MCF 10A (cell line): ENCODE results near the gene GTF3C5. TPM values are rescaled to one million over a fixed set of nuclear protein-coding genes. Genes with fewer than 3 reads are reported as not detected.

ENCODE experiments used
- BruUV-seq: library from RNA; stranded (reverse); fragments of 400-500 nt; replicated peaks from 2 replicates; lab custom pipeline; 2021; lab: Mats Ljungman, UMichigan
- CTCF ChIA-PET: fragments of 300-600 bp; sonication (Branson Sonifier 250); formaldehyde crosslinking; extraction: SDS; loops from one replicate; lab custom pipeline; 2021; ENCODE audit warnings: antibody characterized with exemption, inconsistent platforms; lab: Yijun Ruan, JAX
- POLR2A ChIA-PET: fragments of 300-600, 350-650 bp; sonication (Branson Sonifier 250); formaldehyde crosslinking; extraction: SDS; loops from one replicate; lab custom pipeline; 2020; ENCODE audit warnings: antibody characterized with exemption, inconsistent platforms; lab: Yijun Ruan, JAX
- DNase-seq: peaks from one replicate; pipeline ENCODE4 v3.0.0-alpha.2; 2018; ENCODE audit not compliant: unreplicated experiment
- H3K27ac Mint-ChIP-seq: one replicate; pipeline ENCODE4 v1.8.0; 2022; ENCODE audit warnings: mild to moderate bottlenecking, low read depth, mixed read lengths; ENCODE audit not compliant: unreplicated experiment
- H3K27me3 Mint-ChIP-seq: one replicate; pipeline ENCODE4 v1.8.0; 2022; ENCODE audit warnings: mixed read lengths; ENCODE audit not compliant: insufficient read depth, unreplicated experiment
- H3K36me3 Mint-ChIP-seq: one replicate; pipeline ENCODE4 v1.8.0; 2022; ENCODE audit warnings: mild to moderate bottlenecking, moderate library complexity, mixed read lengths; ENCODE audit not compliant: insufficient read depth, unreplicated experiment
- H3K4me1 Mint-ChIP-seq: one replicate; pipeline ENCODE4 v1.8.0; 2022; ENCODE audit warnings: mixed read lengths; ENCODE audit not compliant: insufficient read depth, unreplicated experiment
- H3K4me3 Mint-ChIP-seq: one replicate; pipeline ENCODE4 v1.8.0; 2022; ENCODE audit warnings: mild to moderate bottlenecking, moderate library complexity, mixed read lengths; ENCODE audit not compliant: unreplicated experiment
- H3K9me3 Mint-ChIP-seq: one replicate; pipeline ENCODE4 v1.8.0; 2022; ENCODE audit warnings: mixed read lengths; ENCODE audit not compliant: unreplicated experiment
- CTCF ChIP-seq: fragments of 200-600 bp; IDR thresholded peaks from one replicate; pipeline ENCODE4 v1.8.0; 2022; ENCODE audit warnings: antibody characterized with exemption, mild to moderate bottlenecking; ENCODE audit not compliant: unreplicated experiment
- intact Hi-C: fragments of 100-400 bp; cut with micrococcal nuclease; formaldehyde crosslinking; loops from 2 replicates; pipeline ENCODE4 v1.14.1; 2022
- total RNA-seq: library from RNA; stranded (reverse); gene quantifications from 2 replicates; pipeline ENCODE4 v1.2.3, GENCODE V29; 2022

The GTF3C5 gene
- total RNA-seq, 1 experiment from 2014 or later, result 55.4 TPM

GRCh38 chr9:133063500-133064231 lies 32.9 kb downstream of the GTF3C5 start:
- BruUV-seq, result no TSS peak
- Mint-ChIP-seq H3K4me3 (no peak overlapping the region), H3K27me3 (no peaks in the 10 kb centered on the region), H3K9me3 (no peaks in the 10 kb centered on the region), H3K27ac (no peak overlapping the region), H3K36me3 (no peaks in the 10 kb centered on the region), H3K4me1 (peaks cover 6% of the 10 kb centered on the region)
- ChIA-PET POLR2A (interaction anchor here (0.6 to 1.2 kb wide), 2 partner anchors 86 to 1293 kb away, joined by 3 read pairs; no protein-coding TSS in a partner anchor), CTCF (no interaction called here)
- no peak for TF ChIP-seq CTCF
- intact Hi-C loops, result no loop called here
- DNase-seq, result no peak

GRCh38 chr9:133064241-133065069 lies 33.7 kb downstream of the GTF3C5 start:
- H3K36me3 Mint-ChIP-seq, result no peaks in the 10 kb centered on the region
- DNase-seq, result no peak
- POLR2A ChIA-PET, result interaction anchor here (1.2 kb wide), 1 partner anchor 85 kb away, joined by 3 read pairs; no protein-coding TSS in a partner anchor
- H3K4me3 Mint-ChIP-seq, result no peak overlapping the region
- no peak overlapping the region for H3K27ac Mint-ChIP-seq
- TF ChIP-seq CTCF, result no peak
- peaks cover 6% of the 10 kb centered on the region for H3K4me1 Mint-ChIP-seq
- H3K27me3 Mint-ChIP-seq, result no peaks in the 10 kb centered on the region
- H3K9me3 Mint-ChIP-seq, result no peaks in the 10 kb centered on the region
- CTCF ChIA-PET, result no interaction called here
- no TSS peak for BruUV-seq
- intact Hi-C loops, result no loop called here

- no peak for TF ChIP-seq CTCF
- DNase-seq, result no peak
- Mint-ChIP-seq H3K27ac (no peak overlapping the region), H3K36me3 (no peaks in the 10 kb centered on the region), H3K9me3 (no peaks in the 10 kb centered on the region), H3K4me1 (peaks cover 6% of the 10 kb centered on the region), H3K4me3 (no peak overlapping the region), H3K27me3 (no peaks in the 10 kb centered on the region)
- ChIA-PET CTCF (no interaction called here), POLR2A (no interaction called here)
- intact Hi-C loops, result no loop called here
- BruUV-seq, result no TSS peak
Observed at GRCh38 chr9:133065070-133065388, 34.2 kb downstream of the GTF3C5 start.
